ENCODE measurements around the gene P2RX2. TPM values are rescaled to one million over a fixed set of nuclear protein-coding genes. Genes with fewer than 3 reads are reported as not detected.

The P2RX2 gene
- total and polyA plus RNA-seq, 2 experiments from 2014 or later, result not detected

DNA sequence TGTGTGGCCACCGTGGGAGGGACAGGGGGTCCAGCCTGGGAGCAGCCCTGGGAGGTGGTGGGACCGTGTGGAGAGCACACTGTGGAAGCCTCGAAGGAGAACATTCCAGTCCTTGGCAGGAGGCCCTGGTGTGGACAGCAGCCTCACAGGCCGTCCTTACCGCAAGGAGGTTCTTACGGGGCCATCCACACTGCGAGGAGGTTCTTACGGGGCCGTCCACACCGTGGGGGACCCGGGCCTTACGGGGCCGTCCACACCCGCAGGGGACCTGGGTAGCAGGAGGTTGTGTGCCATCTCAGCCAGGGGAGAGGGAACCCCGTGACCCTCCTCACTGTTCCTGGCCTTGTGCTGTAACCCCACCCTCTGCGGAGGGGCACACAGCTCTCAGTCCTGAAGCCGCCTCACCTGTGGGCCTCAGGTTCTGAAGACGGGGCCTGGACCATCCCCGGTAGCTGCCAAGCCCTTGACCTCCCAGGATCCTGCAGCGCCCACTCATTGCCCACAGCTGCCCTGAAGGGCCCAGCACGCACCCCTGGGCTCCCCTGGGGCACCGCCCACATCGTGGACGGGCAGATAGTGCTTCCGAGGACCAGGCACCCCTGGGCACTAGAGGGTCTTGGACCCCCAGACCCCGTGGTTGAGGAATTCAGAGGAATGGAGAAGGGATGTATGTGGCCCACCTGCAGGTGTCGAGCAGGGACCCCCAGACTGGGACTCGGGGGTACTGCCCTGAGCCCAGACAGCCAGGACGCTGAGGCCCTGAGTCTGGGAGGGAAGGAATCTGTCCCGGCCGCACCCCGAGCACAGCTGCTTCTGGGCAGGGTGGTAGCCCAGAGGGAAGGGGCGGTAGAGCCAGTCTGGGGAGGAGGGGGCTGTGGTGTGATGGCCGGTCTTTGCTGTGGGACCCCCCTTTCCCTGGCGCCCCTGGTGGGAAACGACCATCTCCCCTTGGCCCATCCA lies 45.5 kb upstream of the P2RX2 start:
- Histone ChIP-seq H3K4me3 (no peak overlapping the region), H3K36me3 (replicated peaks; ENCODE audit: insufficient read depth, low read depth) (no peaks in the 10 kb centered on the region), H3K27me3 (no peaks in the 10 kb centered on the region), H2AFZ (no peak overlapping the region), H4K20me1 (ENCODE audit: insufficient read depth, poor library complexity, severe bottlenecking) (no peaks in the 10 kb centered on the region), H3K4me1 (ENCODE audit: insufficient read depth) (no peaks in the 10 kb centered on the region), H3K79me2 (no peaks in the 10 kb centered on the region), H3K9me2 (replicated peaks; ENCODE audit: insufficient read depth) (no peaks in the 10 kb centered on the region), H3K4me2 (no peak overlapping the region), H3K27ac (no peak overlapping the region), H3K9me3 (ENCODE audit: low read depth) (no peaks in the 10 kb centered on the region)
- TF ChIP-seq EZH2 (IDR thresholded peaks at IDR 0.05; ENCODE audit: borderline replicate concordance), result no peak
- WGBS (ENCODE audit: low lambda C conversion rate, missing lambda C conversion rate), result 95% methylated on average over 35 of the region's 36 CpGs
- DNase-seq (ENCODE audit: low spot score), result no peak

DNA sequence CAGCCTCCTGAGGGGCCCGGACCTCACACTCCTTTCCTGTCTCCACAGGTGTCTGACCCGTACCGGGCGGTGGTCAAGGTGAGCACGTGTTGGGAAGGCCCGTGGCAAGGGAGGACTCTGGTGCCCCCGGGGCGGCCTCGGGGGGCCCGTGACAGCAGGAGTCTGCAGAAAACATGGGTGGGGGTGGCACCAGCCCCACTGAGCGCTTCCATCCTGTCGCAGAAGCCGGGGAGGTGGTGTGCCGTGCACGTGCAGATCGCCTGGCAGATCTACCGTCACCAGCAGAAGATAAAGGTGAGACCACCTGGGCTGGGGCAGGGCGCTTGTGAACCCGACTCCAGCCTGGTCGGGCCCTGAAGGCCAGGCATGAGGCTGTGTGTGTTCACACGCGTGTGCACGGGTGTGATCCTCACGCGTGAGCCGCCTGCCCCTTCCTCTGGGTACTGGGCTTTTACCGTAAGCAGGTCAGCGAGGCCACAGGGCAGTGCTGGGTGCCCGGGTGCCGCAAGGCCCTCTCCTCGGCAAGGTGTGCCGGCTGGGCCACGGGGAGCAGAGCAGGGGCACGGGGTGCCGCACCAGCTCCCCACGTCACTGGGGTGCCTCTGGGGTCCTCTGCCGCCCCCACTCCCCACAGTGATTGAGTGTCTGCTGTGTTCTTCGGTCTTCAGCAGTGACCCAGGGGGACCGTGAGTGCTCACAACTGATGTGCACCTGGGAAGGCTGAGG lies 44.1 kb upstream of the P2RX2 start:
- no peak for DNase-seq (ENCODE audit: low spot score)
- Histone ChIP-seq H2AFZ (no peak overlapping the region), H3K27me3 (no peaks in the 10 kb centered on the region), H3K79me2 (no peaks in the 10 kb centered on the region), H3K4me1 (ENCODE audit: insufficient read depth) (no peaks in the 10 kb centered on the region), H3K27ac (no peak overlapping the region), H3K9me2 (replicated peaks; ENCODE audit: insufficient read depth) (no peaks in the 10 kb centered on the region), H3K9me3 (ENCODE audit: low read depth) (no peaks in the 10 kb centered on the region), H3K4me2 (no peak overlapping the region), H4K20me1 (ENCODE audit: insufficient read depth, poor library complexity, severe bottlenecking) (no peaks in the 10 kb centered on the region), H3K36me3 (replicated peaks; ENCODE audit: insufficient read depth, low read depth) (no peaks in the 10 kb centered on the region), H3K4me3 (no peak overlapping the region)
- WGBS (ENCODE audit: low lambda C conversion rate, missing lambda C conversion rate), result 96% methylated on average over 39 of the region's 39 CpGs
- TF ChIP-seq EZH2 (IDR thresholded peaks at IDR 0.05; ENCODE audit: borderline replicate concordance), result no peak
- TF ChIP-seq, protein P1, sequence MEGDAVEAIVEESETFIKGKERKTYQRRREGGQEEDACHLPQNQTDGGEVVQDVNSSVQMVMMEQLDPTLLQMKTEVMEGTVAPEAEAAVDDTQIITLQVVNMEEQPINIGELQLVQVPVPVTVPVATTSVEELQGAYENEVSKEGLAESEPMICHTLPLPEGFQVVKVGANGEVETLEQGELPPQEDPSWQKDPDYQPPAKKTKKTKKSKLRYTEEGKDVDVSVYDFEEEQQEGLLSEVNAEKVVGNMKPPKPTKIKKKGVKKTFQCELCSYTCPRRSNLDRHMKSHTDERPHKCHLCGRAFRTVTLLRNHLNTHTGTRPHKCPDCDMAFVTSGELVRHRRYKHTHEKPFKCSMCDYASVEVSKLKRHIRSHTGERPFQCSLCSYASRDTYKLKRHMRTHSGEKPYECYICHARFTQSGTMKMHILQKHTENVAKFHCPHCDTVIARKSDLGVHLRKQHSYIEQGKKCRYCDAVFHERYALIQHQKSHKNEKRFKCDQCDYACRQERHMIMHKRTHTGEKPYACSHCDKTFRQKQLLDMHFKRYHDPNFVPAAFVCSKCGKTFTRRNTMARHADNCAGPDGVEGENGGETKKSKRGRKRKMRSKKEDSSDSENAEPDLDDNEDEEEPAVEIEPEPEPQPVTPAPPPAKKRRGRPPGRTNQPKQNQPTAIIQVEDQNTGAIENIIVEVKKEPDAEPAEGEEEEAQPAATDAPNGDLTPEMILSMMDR (IDR thresholded peaks at IDR 0.05; ENCODE audit: poor library complexity), result no peak
- TF ChIP-seq EZH2phosphoT487 (IDR thresholded peaks at IDR 0.05; ENCODE audit: low read depth, severe bottlenecking, unreplicated experiment), result no peak

GRCh38 chr12:132575661-132576060 lies 42.9 kb upstream of the P2RX2 start:
- no peaks in the 10 kb centered on the region for H4K20me1 ChIP-seq (ENCODE audit: insufficient read depth, poor library complexity, severe bottlenecking)
- H3K27ac ChIP-seq, result no peak overlapping the region
- H3K4me2 ChIP-seq, result no peak overlapping the region
- no peak overlapping the region for H2AFZ ChIP-seq
- H3K4me1 ChIP-seq (ENCODE audit: insufficient read depth), result no peaks in the 10 kb centered on the region
- DNase-seq (ENCODE audit: low spot score), result no peak
- no peaks in the 10 kb centered on the region for H3K79me2 ChIP-seq
- H3K36me3 ChIP-seq (replicated peaks; ENCODE audit: insufficient read depth, low read depth), result no peaks in the 10 kb centered on the region
- WGBS (ENCODE audit: low lambda C conversion rate, missing lambda C conversion rate), result 98% methylated on average over 11 of the region's 11 CpGs
- TF ChIP-seq EZH2phosphoT487 (IDR thresholded peaks at IDR 0.05; ENCODE audit: low read depth, severe bottlenecking, unreplicated experiment) (no peak), EZH2 (IDR thresholded peaks at IDR 0.05; ENCODE audit: borderline replicate concordance) (no peak)
- TF ChIP-seq, protein P1 (IDR thresholded peaks at IDR 0.05; ENCODE audit: poor library complexity), result no peak
- H3K9me3 ChIP-seq (ENCODE audit: low read depth), result no peaks in the 10 kb centered on the region
- no peaks in the 10 kb centered on the region for H3K27me3 ChIP-seq
- H3K4me3 ChIP-seq, result no peak overlapping the region
- no peaks in the 10 kb centered on the region for H3K9me2 ChIP-seq (replicated peaks; ENCODE audit: insufficient read depth)

DNA sequence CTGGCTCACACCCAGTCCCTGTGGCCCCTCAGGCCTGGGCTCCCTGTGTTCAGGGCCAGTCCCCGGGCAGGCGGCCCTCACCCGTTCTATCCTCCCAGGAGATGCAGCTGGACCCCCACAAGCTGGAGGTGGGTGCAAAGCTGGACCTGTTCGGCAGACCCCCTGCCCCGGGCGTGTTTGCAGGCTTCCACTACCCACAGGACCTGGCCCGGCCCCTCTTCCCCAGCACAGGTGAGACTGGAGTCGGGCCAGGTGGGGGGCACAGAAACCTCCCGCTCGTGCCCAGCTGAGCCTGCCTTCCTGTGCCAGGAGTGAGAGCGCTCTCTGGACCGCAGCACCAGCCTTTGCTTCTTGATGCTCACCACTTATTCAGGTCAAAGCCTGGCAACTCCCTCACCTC lies 41.9 kb upstream of the P2RX2 start:
- H3K9me2 ChIP-seq (replicated peaks; ENCODE audit: insufficient read depth), result no peaks in the 10 kb centered on the region
- H4K20me1 ChIP-seq (ENCODE audit: insufficient read depth, poor library complexity, severe bottlenecking), result no peaks in the 10 kb centered on the region
- H2AFZ ChIP-seq, result no peak overlapping the region
- no peak overlapping the region for H3K4me2 ChIP-seq
- no peak overlapping the region for H3K4me3 ChIP-seq
- H3K27me3 ChIP-seq, result peaks cover 4% of the 10 kb centered on the region
- H3K9me3 ChIP-seq (ENCODE audit: low read depth), result no peaks in the 10 kb centered on the region
- no peaks in the 10 kb centered on the region for H3K4me1 ChIP-seq (ENCODE audit: insufficient read depth)
- no peak for DNase-seq (ENCODE audit: low spot score)
- H3K36me3 ChIP-seq (replicated peaks; ENCODE audit: insufficient read depth, low read depth), result no peaks in the 10 kb centered on the region
- H3K79me2 ChIP-seq, result no peaks in the 10 kb centered on the region
- 95% methylated on average over 12 of the region's 12 CpGs for WGBS (ENCODE audit: low lambda C conversion rate, missing lambda C conversion rate)
- TF ChIP-seq EZH2phosphoT487 (IDR thresholded peaks at IDR 0.05; ENCODE audit: low read depth, severe bottlenecking, unreplicated experiment) (no peak), EZH2 (IDR thresholded peaks at IDR 0.05; ENCODE audit: borderline replicate concordance) (no peak)
- TF ChIP-seq, protein P1 (IDR thresholded peaks at IDR 0.05; ENCODE audit: poor library complexity), result no peak
- H3K27ac ChIP-seq, result no peak overlapping the region

Data from hepatocyte (in vitro differentiated cells).